ENCODE data around the gene AZIN2. TPM values are rescaled to one million over a fixed set of nuclear protein-coding genes. Genes with fewer than 3 reads are reported as not detected.
A peak's percentile ranks its signal among the peaks of the same experiment; 100 is the strongest.
"Not testable (repeated sequence)": the region's sequence is repeated elsewhere in the genome, so short reads cannot be mapped to it uniquely, and the experiment has no call there.

AZIN2 gene
- total and polyA plus RNA-seq, 9 of the 15 experiments (the other 6 are each of a cell fraction or from before 2014, with no cell fraction given) = 0.06 to 0.91 (median 0.42) TPM; not detected in 2

DNA sequence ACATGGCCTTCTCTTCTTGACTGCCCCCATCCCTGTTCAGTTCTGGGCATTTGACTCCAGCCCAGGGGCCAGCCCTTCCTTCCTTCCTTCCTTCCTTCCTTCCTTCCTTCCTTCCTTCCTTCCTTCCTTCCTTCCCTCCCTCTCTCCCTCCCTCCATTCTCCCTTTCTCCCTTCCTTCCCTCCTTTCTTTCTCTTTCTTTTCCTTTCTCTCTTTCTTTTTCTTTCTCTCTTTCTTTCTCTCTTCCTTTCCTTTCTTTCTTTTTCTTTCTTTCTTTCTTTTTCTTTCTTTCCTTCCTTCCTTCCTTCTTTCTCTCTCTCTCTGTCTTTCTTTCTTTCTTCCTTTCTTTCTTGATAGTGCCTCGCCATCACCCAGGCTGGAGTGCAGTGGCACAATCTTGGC, 55.1 kb downstream of the AZIN2 start:
- TF ChIP-seq, protein P1, sequence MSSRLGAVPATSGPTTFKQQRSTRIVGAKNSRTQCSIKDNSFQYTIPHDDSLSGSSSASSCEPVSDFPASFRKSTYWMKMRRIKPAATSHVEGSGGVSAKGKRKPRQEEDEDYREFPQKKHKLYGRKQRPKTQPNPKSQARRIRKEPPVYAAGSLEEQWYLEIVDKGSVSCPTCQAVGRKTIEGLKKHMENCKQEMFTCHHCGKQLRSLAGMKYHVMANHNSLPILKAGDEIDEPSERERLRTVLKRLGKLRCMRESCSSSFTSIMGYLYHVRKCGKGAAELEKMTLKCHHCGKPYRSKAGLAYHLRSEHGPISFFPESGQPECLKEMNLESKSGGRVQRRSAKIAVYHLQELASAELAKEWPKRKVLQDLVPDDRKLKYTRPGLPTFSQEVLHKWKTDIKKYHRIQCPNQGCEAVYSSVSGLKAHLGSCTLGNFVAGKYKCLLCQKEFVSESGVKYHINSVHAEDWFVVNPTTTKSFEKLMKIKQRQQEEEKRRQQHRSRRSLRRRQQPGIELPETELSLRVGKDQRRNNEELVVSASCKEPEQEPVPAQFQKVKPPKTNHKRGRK (tag; IDR thresholded peaks at IDR 0.05) = peak; percentile 93
- H4K20me1 ChIP-seq (replicated peaks; ENCODE audit: control insufficient read depth, insufficient read depth, low read length); CTCF ChIA-PET (ENCODE audit: low intra/inter-chr PET ratio); H3K9me1 ChIP-seq (ENCODE audit: control insufficient read depth, insufficient read depth, low read length); H3K79me2 ChIP-seq (ENCODE audit: control insufficient read depth, insufficient read depth, low read length); H3K4me2 ChIP-seq (ENCODE audit: insufficient read depth, low read length); ATAC-seq; DNase-seq (ENCODE audit: extremely low read depth in 1 of 4, low spot score in 3 of 4); H3K4me3 ChIP-seq; FAIRE-seq; in situ Hi-C loops (cut with MboI); H3K27ac ChIP-seq (ENCODE audit: extremely low read depth, low read depth, low read length); H2AFZ ChIP-seq (ENCODE audit: low read depth, low read length); BruUV-seq (replicated peaks); H3K36me3 ChIP-seq (ENCODE audit: control insufficient read depth, insufficient read depth, low read length); H3K9me3 ChIP-seq (replicated peaks; ENCODE audit: control insufficient read depth, insufficient read depth, low read depth, low read length); H3K9ac ChIP-seq (ENCODE audit: insufficient read depth in 1 of 2, low read depth in 2 of 2, low read length in 2 of 2); H3K4me1 ChIP-seq (replicated peaks in 1 of 2; ENCODE audit: control insufficient read depth in 2 of 2, insufficient read depth in 2 of 2, low read length in 2 of 2): not testable (repeated sequence)
- peaks cover 9 to 39% of the 10 kb centered on the region in 2 experiments; a peak in 4 of 5 replicates for H3K27me3 ChIP-seq (ENCODE audit: control insufficient read depth in 2 of 2, insufficient read depth in 2 of 2, low read length in 2 of 2)
- POLR2A ChIA-PET = interaction anchor here (1.1 kb wide), 1 partner anchor 9 kb away, joined by 4 read pairs; no protein-coding TSS in a partner anchor
- intact Hi-C loops (cut with micrococcal nuclease) = loop anchor here (10.0 kb wide), 3 partner anchors 159 to 339 kb away; partner anchors contain the start of gene ZSCAN20
- WGBS (ENCODE audit: insufficient coverage, low coverage, missing lambda C conversion rate) = 11% methylated on average over 1 of the region's 1 CpG

DNA sequence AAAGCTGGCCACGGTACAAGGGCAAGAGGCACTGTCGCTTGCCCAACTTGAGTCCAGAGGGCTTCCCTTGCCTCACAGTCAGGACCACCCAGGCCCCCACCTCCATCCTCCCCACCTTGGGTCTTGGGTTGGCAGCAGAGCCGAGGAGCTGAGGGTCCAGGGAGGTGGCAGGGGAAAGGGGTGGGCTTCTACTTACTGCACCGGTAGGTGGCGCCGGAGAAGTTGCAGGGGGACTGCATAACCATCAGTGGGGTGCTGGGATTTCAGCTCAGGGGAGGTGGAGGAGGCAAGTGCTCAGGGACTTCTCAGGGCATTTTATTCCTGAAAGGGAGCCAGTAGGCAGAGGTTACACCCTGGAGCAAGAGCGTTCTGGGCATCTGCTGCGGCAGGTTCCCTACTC, 56.8 kb downstream of the AZIN2 start:
- BruUV-seq (replicated peaks) = no TSS peak
- peaks cover 0 to 6% of the 10 kb centered on the region in 2 experiments; a peak in 3 of 5 replicates for H3K4me1 ChIP-seq (replicated peaks in 1 of 2; ENCODE audit: control insufficient read depth in 2 of 2, insufficient read depth in 2 of 2, low read length in 2 of 2)
- 8% methylated on average over 8 of the region's 8 CpGs for WGBS (ENCODE audit: insufficient coverage, low coverage, missing lambda C conversion rate)
- H3K27ac ChIP-seq (ENCODE audit: extremely low read depth, low read depth, low read length) = no peak overlapping the region
- ChIA-PET POLR2A (interaction anchor here (0.5 kb wide), 2 partner anchors 70 to 868 kb away, joined by 3 to 5 read pairs; no protein-coding TSS in a partner anchor), CTCF (ENCODE audit: low intra/inter-chr PET ratio) (no interaction called here)
- DNase-seq (ENCODE audit: extremely low read depth in 1 of 4, low spot score in 3 of 4) (peak; percentile 47 to 58 (median 54)), FAIRE-seq (no peak), ATAC-seq (peak; percentile 73)
- H3K9me1 ChIP-seq (ENCODE audit: control insufficient read depth, insufficient read depth, low read length) = no peaks in the 10 kb centered on the region
- in situ Hi-C loops (cut with MboI) = no loop called here
- no peaks in the 10 kb centered on the region for H3K79me2 ChIP-seq (ENCODE audit: control insufficient read depth, insufficient read depth, low read length)
- peaks cover 6 to 33% of the 10 kb centered on the region in 2 experiments; a peak in 4 of 5 replicates for H3K27me3 ChIP-seq (ENCODE audit: control insufficient read depth in 2 of 2, insufficient read depth in 2 of 2, low read length in 2 of 2)
- intact Hi-C loops (cut with micrococcal nuclease) = loop anchor here (10.0 kb wide), 3 partner anchors 157 to 337 kb away; partner anchors contain the start of gene ZSCAN20
- H3K9ac ChIP-seq (ENCODE audit: insufficient read depth in 1 of 2, low read depth in 2 of 2, low read length in 2 of 2) = no peak overlapping the region
- H3K9me3 ChIP-seq (replicated peaks; ENCODE audit: control insufficient read depth, insufficient read depth, low read depth, low read length) = no peaks in the 10 kb centered on the region
- H2AFZ ChIP-seq (ENCODE audit: low read depth, low read length) = no peak overlapping the region
- no peaks in the 10 kb centered on the region for H3K36me3 ChIP-seq (ENCODE audit: control insufficient read depth, insufficient read depth, low read length)
- no peak overlapping the region for H3K4me2 ChIP-seq (ENCODE audit: insufficient read depth, low read length)
- H3K4me3 ChIP-seq = no peak overlapping the region
- H4K20me1 ChIP-seq (replicated peaks; ENCODE audit: control insufficient read depth, insufficient read depth, low read length) = no peaks in the 10 kb centered on the region; the same call in 1 of the 2 replicates
- TF ChIP-seq, protein P2, sequence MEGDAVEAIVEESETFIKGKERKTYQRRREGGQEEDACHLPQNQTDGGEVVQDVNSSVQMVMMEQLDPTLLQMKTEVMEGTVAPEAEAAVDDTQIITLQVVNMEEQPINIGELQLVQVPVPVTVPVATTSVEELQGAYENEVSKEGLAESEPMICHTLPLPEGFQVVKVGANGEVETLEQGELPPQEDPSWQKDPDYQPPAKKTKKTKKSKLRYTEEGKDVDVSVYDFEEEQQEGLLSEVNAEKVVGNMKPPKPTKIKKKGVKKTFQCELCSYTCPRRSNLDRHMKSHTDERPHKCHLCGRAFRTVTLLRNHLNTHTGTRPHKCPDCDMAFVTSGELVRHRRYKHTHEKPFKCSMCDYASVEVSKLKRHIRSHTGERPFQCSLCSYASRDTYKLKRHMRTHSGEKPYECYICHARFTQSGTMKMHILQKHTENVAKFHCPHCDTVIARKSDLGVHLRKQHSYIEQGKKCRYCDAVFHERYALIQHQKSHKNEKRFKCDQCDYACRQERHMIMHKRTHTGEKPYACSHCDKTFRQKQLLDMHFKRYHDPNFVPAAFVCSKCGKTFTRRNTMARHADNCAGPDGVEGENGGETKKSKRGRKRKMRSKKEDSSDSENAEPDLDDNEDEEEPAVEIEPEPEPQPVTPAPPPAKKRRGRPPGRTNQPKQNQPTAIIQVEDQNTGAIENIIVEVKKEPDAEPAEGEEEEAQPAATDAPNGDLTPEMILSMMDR (IDR thresholded peaks at IDR 0.05 in 2 of 3, conservative IDR thresholded peaks at IDR 0.05 in 1 of 3; ENCODE audit: insufficient read depth in 2 of 3, low read depth in 1 of 3, low read length in 3 of 3) = peak; percentile 59 to 72 (median 61)
- TF ChIP-seq KHSRP (IDR thresholded peaks at IDR 0.05) (no peak), ZBTB7A (IDR thresholded peaks at IDR 0.05; ENCODE audit: borderline replicate concordance, control insufficient read depth, low read depth, low read length) (peak; percentile 97), RAD21 (CRISPR knock-in tag; conservative IDR thresholded peaks at IDR 0.05 in 1 of 2, IDR thresholded peaks at IDR 0.05 in 1 of 2) (peak in 1 of 2 experiments; percentile 54; a peak in 2 of 4 replicates), HNRNPK (IDR thresholded peaks at IDR 0.05; ENCODE audit: low read depth, low read length, poor library complexity, severe bottlenecking) (no peak)
- TF ChIP-seq, protein P3, sequence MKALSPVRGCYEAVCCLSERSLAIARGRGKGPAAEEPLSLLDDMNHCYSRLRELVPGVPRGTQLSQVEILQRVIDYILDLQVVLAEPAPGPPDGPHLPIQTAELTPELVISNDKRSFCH (CRISPR knock-in tag; IDR thresholded peaks at IDR 0.05) = no peak
- TF ChIP-seq, protein P3 (tag; IDR thresholded peaks at IDR 0.05) = no peak
- TF ChIP-seq, protein P4, sequence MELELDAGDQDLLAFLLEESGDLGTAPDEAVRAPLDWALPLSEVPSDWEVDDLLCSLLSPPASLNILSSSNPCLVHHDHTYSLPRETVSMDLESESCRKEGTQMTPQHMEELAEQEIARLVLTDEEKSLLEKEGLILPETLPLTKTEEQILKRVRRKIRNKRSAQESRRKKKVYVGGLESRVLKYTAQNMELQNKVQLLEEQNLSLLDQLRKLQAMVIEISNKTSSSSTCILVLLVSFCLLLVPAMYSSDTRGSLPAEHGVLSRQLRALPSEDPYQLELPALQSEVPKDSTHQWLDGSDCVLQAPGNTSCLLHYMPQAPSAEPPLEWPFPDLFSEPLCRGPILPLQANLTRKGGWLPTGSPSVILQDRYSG (tag; conservative IDR thresholded peaks at IDR 0.05; ENCODE audit: low read depth) = no peak

Data from K562 (cell line).